HS-5 (cell line): Measurements from ENCODE around the gene IGF1R.

Experiments used
- DNase-seq: peaks from one replicate; pipeline ENCODE4 v3.0.0-alpha.2; 2012; ENCODE audit warnings: low read depth

IGF1R gene

GRCh38 chr15:98943051-98943508 lies 294.7 kb downstream of the IGF1R start:
- no peak for DNase-seq

GRCh38 chr15:98943601-98944151 lies 295.3 kb downstream of the IGF1R start:
- DNase-seq = no peak

GRCh38 chr15:98946301-98947255 lies 298.2 kb downstream of the IGF1R start:
- DNase-seq = no peak

GRCh38 chr15:98948456-98948855 lies 300.1 kb downstream of the IGF1R start:
- DNase-seq = no peak

- DNase-seq = no peak
These were observed 300.6 kb downstream of the IGF1R start for GRCh38 chr15:98948941-98949340.

- DNase-seq = no peak
These were observed 301.3 kb downstream of the IGF1R start for GRCh38 chr15:98949624-98950023.

GRCh38 chr15:98950248-98950647 lies 301.9 kb downstream of the IGF1R start:
- no peak for DNase-seq

GRCh38 chr15:98951004-98951403 lies 302.7 kb downstream of the IGF1R start:
- no peak for DNase-seq

GRCh38 chr15:98951493-98952320 lies 303.4 kb downstream of the IGF1R start:
- DNase-seq = no peak

- DNase-seq = no peak
These were observed 304.1 kb downstream of the IGF1R start for GRCh38 chr15:98952381-98952803.

GRCh38 chr15:98953000-98953787 lies 304.9 kb downstream of the IGF1R start:
- DNase-seq = no peak

- no peak for DNase-seq
These were observed 305.6 kb downstream of the IGF1R start for GRCh38 chr15:98953968-98954367.

- DNase-seq = no peak
These were observed 306.1 kb downstream of the IGF1R start for GRCh38 chr15:98954411-98954810.

GRCh38 chr15:98955331-98955730 lies 307.0 kb downstream of the IGF1R start:
- DNase-seq = no peak

GRCh38 chr15:98955961-98956723 lies 307.8 kb downstream of the IGF1R start:
- no peak for DNase-seq

- no peak for DNase-seq
These were observed 308.6 kb downstream of the IGF1R start for GRCh38 chr15:98956796-98957553.

- no peak for DNase-seq
These were observed 309.3 kb downstream of the IGF1R start for GRCh38 chr15:98957655-98958054.

GRCh38 chr15:98958076-98958475 lies 309.7 kb downstream of the IGF1R start:
- no peak for DNase-seq

- DNase-seq = no peak
These were observed 310.7 kb downstream of the IGF1R start for GRCh38 chr15:98958918-98959639.

- no peak for DNase-seq
These were observed 311.3 kb downstream of the IGF1R start for GRCh38 chr15:98959640-98960007.
